Activated CD4-positive, alpha-beta T cell treated with anti-CD3 and anti-CD28 coated beads for 24 hours (primary cell): Measurements from ENCODE around the gene CFLAR.
"Not testable (repeated sequence)": the region's sequence is repeated elsewhere in the genome, so short reads cannot be mapped to it uniquely, and the experiment has no call there.

ENCODE experiments used
- DNase-seq, 2 donors: peaks; one replicate each; pipeline ENCODE4 v3.0.0-alpha.2; 2020; ENCODE audit warnings: low read depth in 2 of 2

The CFLAR gene

DNA sequence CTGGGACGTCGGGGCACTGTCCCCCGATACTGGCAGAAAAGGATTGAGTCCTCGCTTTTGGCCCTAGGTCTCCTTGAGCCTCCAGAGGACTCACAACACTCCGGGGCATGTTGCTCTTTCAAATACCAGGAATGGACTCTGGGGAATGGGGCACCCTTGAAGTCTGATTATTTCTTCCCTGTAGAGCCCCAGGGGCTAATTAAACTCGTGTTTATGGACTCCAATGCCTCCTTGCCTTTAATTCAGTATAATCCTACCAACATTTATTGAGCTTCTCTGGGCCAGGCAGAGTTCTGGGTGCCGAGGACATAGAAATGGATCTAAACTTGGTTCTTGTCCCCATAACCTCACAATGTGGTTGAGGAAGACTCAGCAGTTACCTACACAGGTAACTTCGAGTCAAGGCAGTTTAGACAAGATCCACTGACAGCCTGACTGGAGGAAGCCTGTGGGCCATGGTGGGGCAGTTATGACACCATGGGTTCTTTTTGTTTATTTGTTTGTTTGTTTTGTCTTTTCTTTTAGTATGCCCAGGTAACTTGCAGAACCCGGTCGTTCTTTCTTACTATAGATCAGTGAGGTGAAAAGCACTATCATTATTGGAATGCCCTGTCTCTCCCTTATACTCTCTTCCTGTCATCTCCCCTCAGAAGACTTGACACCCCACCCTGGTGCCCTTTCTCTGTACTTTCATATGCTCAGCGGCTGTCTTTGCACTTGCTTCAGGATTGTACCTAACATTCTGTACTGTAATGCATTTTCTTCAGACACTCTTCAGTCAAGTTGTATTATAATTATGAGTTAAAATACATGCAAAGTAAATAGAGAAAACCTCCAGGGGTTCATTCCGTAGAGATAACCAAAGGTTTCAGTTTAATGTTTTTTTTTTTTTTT lies 3.2 kb downstream of the CFLAR start:
- DNase-seq: no peak

DNA sequence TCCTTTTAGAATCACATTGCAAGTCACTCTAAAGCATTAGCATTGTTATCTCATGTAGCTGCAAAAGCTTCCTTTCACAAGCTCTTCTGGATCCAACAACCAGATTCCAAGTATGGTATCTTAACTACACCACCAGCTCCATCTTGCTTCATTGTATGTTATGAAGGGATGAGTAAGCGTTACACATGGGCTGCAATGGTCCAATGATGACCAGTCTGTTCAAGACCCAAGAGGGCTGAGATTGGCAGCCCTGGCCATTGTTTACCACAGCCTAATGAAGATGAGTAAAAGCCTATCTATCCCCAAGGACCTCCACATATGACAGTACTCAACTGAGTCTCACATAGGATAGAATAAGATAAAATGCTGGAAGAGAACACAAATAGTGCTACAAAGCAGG lies 6.3 kb downstream of the CFLAR start:
- no peak for DNase-seq

DNA sequence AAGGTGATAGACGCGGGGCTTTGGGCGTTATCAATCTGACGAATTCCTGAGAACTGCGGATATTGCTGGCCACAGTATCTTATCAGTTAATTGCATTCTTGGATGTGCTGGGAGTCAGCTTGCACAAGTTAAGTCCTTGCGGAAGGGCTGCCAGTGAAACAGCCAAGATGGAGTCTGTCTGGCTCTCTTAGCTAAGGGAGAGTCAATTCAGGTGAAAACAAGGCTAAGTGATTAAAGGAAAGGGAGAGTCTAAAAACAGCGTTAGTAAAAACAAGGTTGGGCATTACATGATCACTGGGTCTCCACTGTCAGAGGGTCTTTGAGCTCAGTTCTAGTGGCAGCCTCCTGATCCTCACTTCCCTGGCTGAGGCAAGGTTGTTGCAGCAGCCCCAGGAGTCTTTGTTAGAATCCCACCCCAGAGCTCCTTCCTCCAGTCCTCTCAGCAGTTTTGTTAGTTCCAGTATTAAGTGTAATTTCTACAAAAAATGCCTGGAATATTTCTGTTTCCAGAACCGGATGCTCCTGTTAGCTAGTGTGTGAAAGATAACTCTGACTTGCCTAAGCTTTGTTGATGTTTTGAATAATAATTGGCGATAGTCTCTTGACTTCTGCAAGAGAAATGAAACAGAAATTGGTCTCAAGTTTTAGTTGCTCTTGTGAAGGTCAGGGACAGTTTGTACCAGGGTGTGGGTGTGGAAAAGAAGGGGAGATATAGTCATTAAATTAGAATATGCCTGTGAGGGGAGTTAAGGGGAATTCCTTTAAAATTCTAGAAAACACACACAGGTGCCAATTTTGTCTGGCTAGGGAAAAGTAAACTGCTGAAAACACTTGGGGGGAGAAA lies 10.6 kb downstream of the CFLAR start:
- no peak for DNase-seq

DNA sequence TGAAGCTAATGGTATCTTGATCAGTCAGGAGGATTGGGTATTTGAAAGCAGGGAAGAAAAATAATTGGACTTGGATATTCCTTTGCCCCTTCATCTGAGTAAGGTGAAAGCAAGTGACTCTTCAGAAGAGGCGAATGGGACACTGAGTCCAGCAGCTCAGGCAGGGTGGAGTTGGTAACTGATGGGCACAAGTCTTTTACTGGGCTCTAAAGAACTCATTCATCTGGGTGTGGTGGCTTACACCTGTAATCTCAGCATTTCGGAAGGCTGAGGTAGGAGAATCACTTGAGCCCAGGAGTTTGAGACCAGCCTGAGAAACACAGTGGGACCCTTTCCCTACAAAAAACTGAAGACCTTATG lies 11.2 kb downstream of the CFLAR start:
- no peak for DNase-seq

DNA sequence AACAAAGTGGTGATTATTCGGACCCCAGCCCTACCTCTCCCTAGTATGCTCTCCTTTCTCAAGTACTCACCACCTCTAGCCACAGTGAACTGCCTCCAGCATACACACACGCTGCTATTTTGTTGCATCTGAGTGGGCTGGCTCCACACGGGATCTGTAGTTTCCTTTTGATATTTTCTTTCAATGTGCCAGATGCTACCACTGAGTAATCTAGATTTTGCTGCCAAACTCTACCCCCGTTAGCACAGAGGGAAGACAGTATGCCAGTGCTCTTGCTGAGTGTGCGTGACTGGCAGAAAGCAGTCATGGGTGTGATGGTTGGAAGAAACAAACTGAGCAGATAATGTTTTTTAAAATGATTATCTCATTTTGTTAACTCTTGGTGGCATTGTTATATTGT lies 11.6 kb downstream of the CFLAR start:
- DNase-seq: no peak

DNA sequence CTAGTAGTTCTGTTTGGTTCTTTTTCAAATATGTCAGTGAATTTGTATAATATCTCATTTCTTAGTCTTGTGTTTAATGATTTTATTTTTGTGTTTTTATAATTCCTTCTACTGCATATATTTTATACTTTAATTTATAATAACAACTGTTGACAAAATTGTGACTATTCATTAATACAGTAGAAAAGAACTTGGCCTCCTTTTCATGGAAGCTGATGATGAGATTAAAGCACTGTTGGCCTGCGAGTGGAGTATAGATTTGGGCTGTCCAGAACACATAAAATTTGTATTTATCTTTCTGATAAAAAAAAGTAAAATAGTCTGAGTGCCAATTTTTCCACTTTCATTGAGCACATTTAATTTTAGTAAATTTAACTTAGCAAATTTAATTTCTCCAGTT lies 12.1 kb downstream of the CFLAR start:
- no peak for DNase-seq

DNA sequence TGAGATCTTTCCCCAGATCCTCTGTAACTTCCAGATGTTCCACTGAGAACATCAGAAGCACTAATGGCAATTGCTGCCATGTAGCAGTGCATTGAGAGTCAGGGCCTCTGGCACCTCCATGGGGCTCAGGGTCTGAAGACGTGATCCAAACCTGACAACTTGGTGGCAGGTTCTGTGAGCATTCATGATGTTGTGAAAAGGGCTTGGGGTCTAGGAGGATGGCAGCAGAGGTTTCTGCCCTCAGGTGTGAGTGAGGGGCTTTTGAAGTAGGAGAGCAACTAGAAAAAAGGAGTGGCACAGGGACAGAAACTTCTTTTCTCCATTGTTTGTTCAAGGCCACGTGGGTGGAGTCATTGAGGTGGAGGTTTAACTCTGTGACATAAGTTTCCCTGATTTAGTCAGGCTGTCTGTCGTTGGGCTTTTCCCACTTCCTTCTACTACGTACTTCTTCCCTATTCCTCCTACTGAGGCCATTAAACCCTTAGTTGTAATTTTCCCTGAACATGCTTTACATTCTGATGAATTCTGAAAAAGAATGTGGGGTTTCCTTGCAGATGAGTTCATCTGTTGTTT lies 13.1 kb downstream of the CFLAR start:
- DNase-seq: no peak

DNA sequence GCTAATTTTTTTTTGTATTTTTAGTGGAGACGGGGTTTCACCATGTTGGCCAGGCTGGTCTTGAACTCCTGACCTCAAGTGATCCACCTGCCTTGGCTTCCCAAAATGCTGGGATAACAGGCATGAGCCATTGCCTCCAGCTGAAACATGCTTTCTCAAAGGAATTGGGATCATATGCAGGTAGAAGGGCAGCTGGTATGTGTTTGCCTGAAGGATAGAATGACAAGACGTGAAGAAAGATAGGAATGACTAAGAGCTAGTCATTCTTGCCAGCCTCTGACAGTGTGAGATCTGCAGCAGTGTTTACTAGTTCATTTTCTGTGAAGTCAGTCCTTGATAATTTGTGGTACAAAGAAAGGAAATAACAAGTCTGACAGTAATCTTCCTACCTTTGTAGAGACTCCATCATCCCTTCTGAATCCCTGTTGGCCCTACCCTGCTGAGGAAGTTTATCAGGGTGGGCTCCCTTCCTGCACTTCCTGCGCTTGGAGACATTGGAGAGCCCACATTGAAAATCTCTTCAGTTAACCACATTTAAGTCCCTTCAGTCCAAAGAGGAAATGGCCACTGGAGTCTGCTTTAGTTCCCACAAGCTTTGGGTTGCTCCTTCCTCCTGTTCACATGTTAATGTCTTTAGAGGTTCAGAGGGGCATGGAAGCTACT lies 14.7 kb downstream of the CFLAR start:
- DNase-seq: no peak

DNA sequence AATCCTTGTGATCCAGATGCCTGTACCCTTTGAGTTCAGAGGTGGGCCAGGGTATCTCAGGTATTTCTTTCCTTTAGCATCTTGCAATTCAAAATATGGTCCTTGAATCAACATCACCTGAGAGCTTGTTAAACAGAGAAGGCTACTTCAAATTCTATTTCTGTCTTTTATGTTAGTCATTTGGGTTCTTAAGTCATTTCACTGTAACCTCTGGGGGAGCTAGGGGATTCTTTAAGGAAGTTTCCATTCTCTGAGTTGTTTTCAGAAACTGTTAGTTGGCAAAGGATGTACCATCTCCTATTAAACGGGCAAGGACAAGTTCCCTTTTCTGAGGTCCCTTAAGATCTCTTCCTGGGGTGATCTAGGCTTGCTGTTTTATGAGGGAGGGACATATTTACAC lies 16.6 kb downstream of the CFLAR start:
- no peak for DNase-seq

DNA sequence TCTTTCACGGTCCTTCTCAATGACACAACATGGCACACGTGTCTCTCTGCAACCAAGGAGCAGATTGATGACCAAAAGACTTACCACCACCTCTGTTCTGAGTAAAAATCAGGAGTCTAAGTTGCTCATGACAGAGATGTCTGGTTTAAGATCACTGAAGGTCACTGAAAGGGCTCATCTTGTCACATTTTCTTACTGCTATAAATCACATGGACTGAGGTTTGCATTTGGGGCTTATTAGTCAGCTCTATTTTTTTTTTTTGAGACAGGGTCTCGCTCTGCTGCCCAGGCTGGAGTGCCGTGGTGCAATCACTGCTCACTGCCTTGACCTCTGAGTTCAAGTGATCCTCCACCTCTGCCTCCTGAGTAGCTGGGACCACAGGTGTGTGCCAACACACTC lies 19.4 kb downstream of the CFLAR start:
- no peak for DNase-seq

DNA sequence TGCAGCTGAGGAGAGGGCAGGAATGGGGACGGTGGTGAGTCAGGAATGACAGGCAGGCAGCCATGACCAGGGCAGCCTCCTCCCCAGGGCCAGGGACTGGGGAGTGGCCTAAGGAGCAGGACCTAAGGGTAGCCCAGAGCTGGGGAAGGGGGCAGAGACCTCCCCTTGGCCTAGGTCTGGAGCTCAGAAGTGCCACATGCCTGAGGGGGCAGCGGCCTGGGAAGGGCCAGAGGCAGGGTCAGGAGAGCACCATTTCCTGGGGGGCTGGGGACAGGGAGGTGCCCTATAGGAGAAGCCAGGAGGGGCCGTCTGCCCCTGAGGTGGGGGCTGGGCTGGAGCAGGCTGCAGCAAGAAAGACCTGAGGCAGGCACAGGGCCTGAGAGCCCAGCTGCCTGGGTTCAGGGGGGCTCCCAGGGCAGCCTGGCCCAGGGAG lies 20.9 kb downstream of the CFLAR start:
- DNase-seq: no peak

DNA sequence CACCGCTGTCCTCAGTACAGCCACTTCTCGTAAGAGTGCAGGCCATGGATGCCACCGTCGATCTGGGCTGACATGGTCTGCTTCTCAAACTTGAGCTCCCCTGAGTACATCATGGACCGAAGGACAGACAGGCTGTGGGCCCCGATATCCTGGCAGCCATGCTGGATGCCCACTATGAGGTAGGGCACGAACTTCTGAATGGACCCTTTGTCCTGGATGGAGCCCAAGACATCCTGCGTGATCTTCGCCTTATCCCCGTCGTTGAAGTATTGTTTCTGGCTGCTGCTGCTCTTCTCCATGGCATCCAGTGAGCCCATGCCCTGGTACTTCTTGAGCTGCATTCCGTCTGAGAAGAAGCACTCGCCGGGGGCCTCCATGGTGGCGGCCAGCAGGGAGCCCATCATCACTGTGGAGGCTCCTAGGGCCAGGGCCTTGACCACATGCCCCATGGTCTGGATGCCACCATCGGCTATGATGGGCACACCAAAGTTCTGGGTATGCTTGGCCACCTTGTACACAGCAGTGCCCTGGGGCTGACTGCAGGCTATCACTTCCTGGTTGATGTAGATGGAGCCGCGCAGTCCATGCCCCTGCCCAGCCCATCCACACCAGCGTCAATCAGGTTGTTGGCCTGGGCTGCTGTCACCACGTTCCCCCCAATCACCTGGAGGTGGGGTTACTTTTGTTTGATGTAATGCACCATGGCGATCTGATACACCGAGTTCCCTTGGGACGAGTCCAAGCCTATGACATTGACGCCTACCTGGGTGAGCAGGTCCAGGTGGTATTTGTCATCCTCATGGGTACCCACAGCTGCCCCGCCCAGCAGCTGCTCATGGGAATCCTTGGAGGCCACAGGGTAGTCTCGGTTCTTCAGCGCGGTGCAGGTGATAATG lies 21.8 kb downstream of the CFLAR start:
- DNase-seq: no peak

DNA sequence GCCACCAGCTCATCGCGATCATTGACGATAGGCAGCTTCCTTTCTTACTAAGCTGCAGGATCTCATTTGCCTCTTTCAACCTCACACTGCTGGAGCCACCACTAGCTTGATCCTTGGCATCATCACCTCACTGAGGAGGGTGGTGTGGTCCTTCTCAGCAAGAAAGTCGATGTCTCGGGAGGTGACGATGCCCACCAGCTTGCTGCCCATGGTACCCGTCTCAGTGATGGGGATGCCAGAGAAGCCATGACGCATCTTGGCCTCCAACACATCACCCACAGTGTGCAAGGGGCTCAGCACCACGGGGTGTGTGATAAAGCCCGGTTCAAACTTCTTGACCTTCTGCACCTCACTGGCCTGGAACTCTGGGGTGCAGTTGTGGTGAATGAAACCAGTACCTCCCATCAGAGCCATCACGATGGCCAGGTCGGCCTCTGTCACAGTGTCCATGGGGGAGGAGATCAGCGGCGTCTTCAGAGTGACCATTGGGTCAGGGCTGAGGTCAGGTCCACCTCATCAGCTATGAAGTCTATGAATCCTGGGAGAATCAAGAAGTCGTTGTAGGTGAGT lies 22.5 kb downstream of the CFLAR start:
- DNase-seq: no peak

DNA sequence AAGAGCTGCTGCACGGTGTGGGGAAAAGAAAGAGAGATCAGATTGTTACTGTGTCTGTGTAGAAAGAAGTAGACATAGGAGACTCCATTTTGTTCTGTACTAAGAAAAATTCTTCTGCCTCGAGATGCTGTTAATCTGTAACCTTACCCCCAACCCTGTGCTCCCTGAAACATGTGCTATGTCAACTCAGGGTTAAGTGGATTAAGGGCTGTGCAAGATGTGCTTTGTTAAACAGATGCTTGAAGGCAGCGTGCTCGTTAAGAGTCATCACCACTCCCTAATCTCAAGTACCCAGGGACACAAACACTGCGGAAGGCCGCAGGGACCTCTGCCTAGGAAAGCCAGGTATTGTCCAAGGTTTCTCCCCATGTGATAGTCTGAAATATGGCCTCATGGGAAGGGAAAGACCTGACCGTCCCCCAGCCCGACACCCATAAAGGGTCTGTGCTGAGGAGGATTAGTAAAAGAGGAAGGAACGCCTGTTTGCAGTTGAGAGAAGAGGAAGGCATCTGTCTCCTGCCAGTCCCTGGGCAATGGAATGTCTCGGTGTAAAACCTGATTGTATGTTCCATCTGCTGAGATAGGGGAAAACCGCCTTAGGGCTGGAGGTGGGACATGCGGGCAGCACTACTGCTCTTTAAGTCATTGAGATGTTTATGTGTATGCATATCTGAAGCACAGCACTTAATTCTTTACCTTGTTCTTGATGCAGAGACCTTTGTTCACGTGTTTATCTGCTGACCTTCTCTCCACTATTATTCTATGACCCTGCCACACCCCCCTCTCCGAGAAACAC lies 23.2 kb downstream of the CFLAR start:
- DNase-seq: not testable (repeated sequence)

DNA sequence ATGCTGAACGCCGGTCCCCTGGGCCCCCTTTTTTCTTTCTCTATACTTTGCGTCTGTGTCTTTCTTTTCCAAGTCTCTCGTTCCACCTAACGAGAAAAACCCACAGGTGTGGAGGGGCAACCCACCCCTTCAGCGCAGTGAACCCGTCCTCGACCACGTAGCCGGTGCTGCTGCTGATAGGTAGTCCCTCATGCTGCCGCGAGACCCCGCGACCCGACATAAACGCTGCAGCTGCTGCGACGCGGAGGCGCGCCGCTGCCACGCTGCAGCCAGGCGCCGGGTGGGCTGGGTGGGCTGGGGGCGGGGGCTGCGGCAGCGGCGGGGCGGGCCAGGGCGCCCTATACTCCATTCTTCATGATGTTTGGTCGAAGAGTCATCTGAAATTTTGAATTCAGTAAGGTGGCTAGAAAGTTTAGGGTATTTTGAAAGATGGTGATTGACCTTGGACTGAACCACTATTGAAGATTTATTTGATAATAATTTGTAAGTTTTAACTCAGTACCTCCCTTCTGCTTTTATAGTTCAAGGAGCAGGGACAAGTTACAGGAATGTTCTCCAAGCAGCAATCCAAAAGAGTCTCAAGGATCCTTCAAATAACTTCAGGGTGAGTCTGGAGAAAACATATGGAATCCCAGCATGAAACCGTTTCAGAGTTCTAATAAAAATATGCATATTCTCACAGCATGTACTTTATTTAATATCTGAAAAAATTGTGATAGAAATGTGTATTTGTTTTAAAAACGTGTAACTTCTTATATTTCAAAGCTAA lies 24.1 kb downstream of the CFLAR start:
- no peak for DNase-seq

DNA sequence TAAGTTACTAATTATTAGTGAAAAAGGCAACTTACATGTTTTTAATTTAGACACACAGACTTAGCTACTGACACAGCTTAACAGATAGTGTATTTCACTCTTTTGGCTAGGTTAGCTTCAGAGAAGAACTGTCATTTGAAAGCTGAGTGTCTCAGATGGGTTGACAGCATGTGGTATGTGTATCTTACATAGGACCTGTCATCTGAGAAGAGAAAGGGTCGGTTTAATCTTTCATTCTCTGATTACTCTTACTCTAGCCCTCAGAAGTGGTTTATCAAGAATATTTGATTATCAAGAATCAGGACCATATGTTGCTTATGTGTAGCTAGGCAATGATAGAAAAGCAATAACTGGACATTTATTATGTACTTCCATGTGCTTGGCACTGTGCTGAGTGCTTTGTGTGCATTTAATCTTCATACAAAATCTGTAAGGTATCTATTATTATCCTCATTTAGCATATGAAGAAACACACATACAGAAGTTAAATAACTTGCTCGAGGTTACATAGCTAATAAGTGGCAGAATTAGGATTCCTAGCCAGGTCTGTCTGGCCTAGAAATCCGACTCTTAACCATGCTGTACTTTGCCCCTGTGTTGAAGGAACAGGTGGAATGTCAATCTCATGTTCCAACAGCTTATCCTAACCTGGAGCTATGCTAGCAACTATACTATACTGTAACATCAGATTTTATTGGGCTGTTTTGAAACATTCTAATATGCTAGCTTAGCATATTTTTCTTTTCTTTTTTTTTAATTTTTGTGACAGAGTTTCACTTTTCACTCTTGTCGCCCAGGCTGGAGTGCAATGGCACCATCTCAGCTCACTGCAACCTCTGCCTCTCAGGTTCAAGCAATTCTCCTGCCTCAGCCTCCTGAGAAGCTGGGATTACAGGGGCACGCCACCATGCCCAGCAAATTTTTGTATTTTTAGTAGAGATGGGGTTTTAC lies 28.4 kb downstream of the CFLAR start:
- DNase-seq: no peak

DNA sequence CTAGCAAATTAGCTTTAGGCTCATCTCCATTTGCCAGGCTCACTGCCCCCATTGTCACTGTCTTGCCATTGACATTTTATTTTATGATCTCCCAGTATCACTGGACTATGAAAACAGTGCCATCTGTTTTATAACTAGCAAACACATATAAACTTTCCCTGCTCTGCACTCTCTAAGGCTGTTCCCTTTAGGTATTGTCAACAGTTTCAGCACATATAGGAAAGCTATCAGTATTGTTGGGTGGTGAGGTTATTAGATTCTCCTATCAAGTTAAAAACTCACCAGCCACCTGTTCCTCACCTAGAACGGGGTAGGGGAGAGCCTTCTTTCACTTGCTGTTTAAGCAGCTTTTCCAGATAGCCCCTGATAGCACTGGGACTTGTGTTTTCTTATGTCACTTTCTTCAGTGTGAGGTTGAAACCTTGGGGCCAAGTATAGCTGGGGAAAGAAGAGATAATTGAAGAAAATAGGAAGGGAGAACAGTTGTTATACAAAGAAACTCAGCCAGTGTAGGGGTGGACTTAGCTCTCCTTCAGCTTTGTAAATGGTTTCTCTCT lies 32.5 kb downstream of the CFLAR start:
- DNase-seq: no peak
